Right atrium auricular region (tissue), 2 donors: ENCODE measurements around the gene PLA2G2E. TPM values are rescaled to one million over a fixed set of nuclear protein-coding genes. Genes with fewer than 3 reads are reported as not detected.
A peak's percentile ranks its signal among the peaks of the same experiment; 100 is the strongest.
"Not testable (repeated sequence)": the region's sequence is repeated elsewhere in the genome, so short reads cannot be mapped to it uniquely, and the experiment has no call there.

ENCODE experiments used
- DNase-seq: peaks from one replicate; pipeline ENCODE4 v3.0.0-alpha.2; 2019; ENCODE audit warnings: low spot score
- H3K27ac ChIP-seq, 2 donors: fragments of 200-600 bp; sonication (generic); 1 replicate in 1 of 2; 2 replicates in 1 of 2; pipeline ENCODE4 v1.5.1; 2016 to 2019
- H3K27me3 ChIP-seq, 2 donors: fragments of 200-600 bp; sonication (generic); one replicate each; pipeline versions ENCODE4 v1.5.1 to v1.6.0; 2017 to 2019
- H3K36me3 ChIP-seq: fragments of 200-600 bp; sonication (generic); one replicate; pipeline ENCODE4 v1.5.1; 2016
- H3K4me1 ChIP-seq, 2 donors: fragments of 200-600 bp; sonication (generic); one replicate each; pipeline versions ENCODE4 v1.5.1 to v1.6.0; 2017 to 2019
- H3K4me3 ChIP-seq, 2 donors: fragments of 200-600 bp; sonication (generic); 1 replicate in 1 of 2; 2 replicates in 1 of 2; pipeline ENCODE4 v1.5.1; 2017 to 2019; ENCODE audit warnings: mild to moderate bottlenecking in 1 of 2, moderate library complexity in 1 of 2
- H3K9me3 ChIP-seq, 2 donors: fragments of 200-600 bp; sonication (generic); one replicate each; pipeline ENCODE4 v1.5.1; 2019
- CTCF ChIP-seq, 2 donors: fragments of 200-600 bp; sonication (generic); IDR thresholded peaks; one replicate each; pipeline ENCODE4 v1.5.1; 2019; ENCODE audit warnings: antibody characterized with exemption in 2 of 2
- total RNA-seq, 2 donors: library from RNA; depleted of rRNA; stranded (reverse); fragments of >200 nt; gene quantifications; one replicate each; pipeline ENCODE4 v1.1.0, GENCODE V29; 2016

Gene PLA2G2E
- total RNA-seq, 2 donors from 2014 or later = not detected

- DNase-seq = peak; percentile 95
- Histone ChIP-seq H3K9me3 (no peaks in the 10 kb centered on the region), H3K4me1 (peaks cover 0 to 22% of the 10 kb centered on the region in 2 donors), H3K27me3 (no peaks in the 10 kb centered on the region), H3K36me3 (no peaks in the 10 kb centered on the region), H3K4me3 (peak within 1 kb of the TSS; percentile 79 to 85), H3K27ac (peak within 1 kb of the TSS; percentile 80 to 93)
- TF ChIP-seq CTCF (IDR thresholded peaks at IDR 0.05) = peak; percentile 85 to 94
These were observed 41.0 kb downstream of the PLA2G2E start, which contains the start of gene OTUD3 for GRCh38 chr1:19882111-19883071. Gene OTUD3, plus strand, starts transcription at chr1:19882395. Its CDS starts 119 bp downstream, at chr1:19882514.

DNA sequence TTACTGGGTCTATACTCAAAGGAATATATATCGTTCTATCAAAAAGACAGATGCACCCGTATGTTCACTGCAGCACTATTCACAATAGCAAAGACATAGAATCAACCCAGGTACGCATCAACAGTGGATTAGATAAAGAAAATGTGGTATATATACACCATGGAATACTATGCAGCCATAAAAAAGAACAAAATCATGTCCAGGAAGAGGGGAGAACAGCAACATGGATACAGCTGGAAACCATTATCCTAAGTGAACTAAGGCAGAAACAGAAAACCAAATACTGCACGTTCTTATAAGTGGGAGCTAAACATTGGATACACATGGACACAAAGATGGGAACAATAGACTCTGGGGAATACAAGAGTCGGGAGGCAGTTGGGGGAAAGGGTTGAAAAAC is 42.6 kb downstream of the PLA2G2E start:
- peaks cover 0 to 22% of the 10 kb centered on the region in 2 donors for H3K4me1 ChIP-seq
- H3K27ac ChIP-seq, DNase-seq, H3K27me3 ChIP-seq, H3K4me3 ChIP-seq, H3K36me3 ChIP-seq, H3K9me3 ChIP-seq: not testable (repeated sequence)

- H3K4me3 ChIP-seq = no peak overlapping the region
- H3K4me1 ChIP-seq = peaks cover 0 to 18% of the 10 kb centered on the region in 2 donors
- H3K36me3 ChIP-seq = no peaks in the 10 kb centered on the region
- no peak for DNase-seq
- no peaks in the 10 kb centered on the region for H3K27me3 ChIP-seq
- H3K27ac ChIP-seq = no peak overlapping the region
- no peaks in the 10 kb centered on the region for H3K9me3 ChIP-seq
- TF ChIP-seq CTCF (IDR thresholded peaks at IDR 0.05) = no peak
These were observed 43.8 kb downstream of the PLA2G2E start for GRCh38 chr1:19879661-19880060.

- TF ChIP-seq CTCF (IDR thresholded peaks at IDR 0.05) = no peak
These were observed 44.2 kb downstream of the PLA2G2E start for GRCh38 chr1:19879227-19879626.

DNA sequence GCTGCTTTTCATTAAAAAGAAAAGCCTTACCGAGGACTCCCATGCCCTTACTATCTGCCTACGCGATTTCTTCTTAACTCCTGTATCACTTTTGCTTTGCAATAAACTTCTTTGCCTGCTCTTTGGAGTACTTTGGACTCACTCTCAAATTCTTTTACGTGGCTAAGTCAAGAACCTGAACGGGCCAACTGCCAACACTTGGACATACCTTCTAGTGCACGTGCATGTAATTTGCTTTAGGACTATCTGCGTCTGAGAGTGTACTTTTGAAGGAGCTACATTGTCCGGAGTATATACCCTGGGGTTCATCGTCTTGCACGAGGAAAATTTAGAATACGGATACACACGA is 44.8 kb downstream of the PLA2G2E start:
- H3K27ac ChIP-seq = no peak overlapping the region

More at GRCh38 chr1:19879227-19879626, 44.2 kb downstream of the PLA2G2E start:
- H3K27ac ChIP-seq = no peak overlapping the region
- H3K27me3 ChIP-seq = no peaks in the 10 kb centered on the region
- no peaks in the 10 kb centered on the region for H3K36me3 ChIP-seq
- no peak overlapping the region for H3K4me3 ChIP-seq
- H3K9me3 ChIP-seq = no peaks in the 10 kb centered on the region
- DNase-seq = no peak
- H3K4me1 ChIP-seq = peaks cover 0 to 18% of the 10 kb centered on the region in 2 donors

More for the DNA sequence above, 44.8 kb downstream of the PLA2G2E start:
- no peak for DNase-seq
- TF ChIP-seq CTCF (IDR thresholded peaks at IDR 0.05) = no peak
- no peaks in the 10 kb centered on the region for H3K36me3 ChIP-seq
- no peak overlapping the region for H3K4me3 ChIP-seq
- no peaks in the 10 kb centered on the region for H3K27me3 ChIP-seq
- peaks cover 0 to 12% of the 10 kb centered on the region in 2 donors for H3K4me1 ChIP-seq
- no peaks in the 10 kb centered on the region for H3K9me3 ChIP-seq
